ENCODE data around the gene NIT2. TPM values are rescaled to one million over a fixed set of nuclear protein-coding genes. Genes with fewer than 3 reads are reported as not detected.
"Not testable (repeated sequence)": the region's sequence is repeated elsewhere in the genome, so short reads cannot be mapped to it uniquely, and the experiment has no call there.

NIT2 gene, protein sequence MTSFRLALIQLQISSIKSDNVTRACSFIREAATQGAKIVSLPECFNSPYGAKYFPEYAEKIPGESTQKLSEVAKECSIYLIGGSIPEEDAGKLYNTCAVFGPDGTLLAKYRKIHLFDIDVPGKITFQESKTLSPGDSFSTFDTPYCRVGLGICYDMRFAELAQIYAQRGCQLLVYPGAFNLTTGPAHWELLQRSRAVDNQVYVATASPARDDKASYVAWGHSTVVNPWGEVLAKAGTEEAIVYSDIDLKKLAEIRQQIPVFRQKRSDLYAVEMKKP
- 31.6 TPM for polyA plus RNA-seq (2013, experiment 1 of 2; ENCODE audit: insufficient read length)
- 32.3 TPM for polyA plus RNA-seq (2013, experiment 2 of 2; ENCODE audit: insufficient read length)

DNA sequence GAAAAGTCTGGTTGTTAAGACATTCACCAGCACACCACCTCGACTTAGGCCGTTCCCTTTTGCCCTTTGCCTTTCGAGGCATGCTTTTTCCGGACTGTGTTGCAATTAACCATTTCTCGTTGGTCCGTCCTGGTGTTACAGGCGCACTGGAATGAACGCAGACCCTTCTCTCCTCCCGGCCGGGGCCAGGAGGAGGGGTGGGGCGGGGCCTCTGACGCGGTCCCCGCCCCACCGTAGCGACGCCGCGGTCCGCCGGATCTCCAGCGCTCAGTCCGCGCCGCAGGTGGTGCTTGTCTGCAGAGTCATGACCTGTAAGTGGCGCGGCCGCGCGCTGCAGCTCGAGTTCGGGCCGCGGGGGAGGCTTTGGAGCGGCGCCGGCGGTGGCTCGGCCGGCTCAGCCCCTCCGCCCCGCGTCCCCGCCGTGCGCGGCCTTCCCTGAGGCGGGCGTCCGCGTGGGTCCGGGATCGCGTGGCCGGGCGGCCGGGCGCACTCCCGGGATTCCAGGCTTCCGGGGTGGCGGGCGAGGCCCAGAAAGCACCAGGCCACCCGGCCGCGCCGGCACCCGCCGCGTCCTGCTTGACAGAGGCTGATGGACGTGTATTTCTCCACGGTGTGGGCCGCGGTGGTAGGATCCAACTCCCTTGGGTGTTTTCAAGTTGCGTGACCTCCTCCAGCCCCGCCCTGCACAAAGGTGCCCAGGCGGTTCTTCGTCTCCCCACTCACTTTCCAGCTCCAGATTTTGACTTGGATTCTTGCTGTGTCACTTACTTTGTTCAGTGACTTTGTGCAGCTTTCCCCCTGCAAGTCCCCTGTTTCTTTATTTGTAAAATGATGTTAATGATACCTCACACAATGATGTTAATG lies at the start of gene NIT2:
Gene NIT2 (plus strand): TSS at position 270 of the 864 bp plus-strand sequence. CDS start 35 bp downstream, at position 305.
- DNase-seq, result peak; percentile 80

DNA sequence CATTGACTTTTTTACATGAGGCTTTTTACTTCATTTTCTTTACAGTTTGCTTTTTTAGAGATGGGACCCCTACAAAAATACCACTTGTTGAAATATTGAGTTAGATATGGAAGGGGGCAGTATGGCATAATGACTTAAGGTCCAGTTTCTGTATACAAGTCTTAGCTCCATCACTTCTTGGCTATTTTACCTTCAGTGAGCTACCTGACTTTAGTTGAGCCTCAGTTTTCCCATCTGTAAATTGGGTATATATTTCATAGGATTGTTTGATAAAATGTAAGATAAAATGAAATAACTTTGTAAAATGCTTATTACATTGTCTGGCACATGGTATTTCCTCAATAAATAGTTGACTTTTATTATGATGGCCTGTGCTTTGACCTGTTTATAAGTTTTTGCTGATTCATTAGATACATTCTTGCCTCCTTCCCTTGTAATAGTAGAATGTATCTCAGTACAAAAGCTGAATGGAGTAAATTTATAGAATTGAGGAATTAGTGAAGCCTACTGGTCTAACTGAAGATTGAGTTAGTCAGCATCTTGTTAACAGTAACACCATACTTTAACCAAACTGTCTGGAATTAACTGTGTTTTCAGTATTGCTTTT lies 46.2 kb upstream of the NIT2 start:
- no peak for DNase-seq

DNA sequence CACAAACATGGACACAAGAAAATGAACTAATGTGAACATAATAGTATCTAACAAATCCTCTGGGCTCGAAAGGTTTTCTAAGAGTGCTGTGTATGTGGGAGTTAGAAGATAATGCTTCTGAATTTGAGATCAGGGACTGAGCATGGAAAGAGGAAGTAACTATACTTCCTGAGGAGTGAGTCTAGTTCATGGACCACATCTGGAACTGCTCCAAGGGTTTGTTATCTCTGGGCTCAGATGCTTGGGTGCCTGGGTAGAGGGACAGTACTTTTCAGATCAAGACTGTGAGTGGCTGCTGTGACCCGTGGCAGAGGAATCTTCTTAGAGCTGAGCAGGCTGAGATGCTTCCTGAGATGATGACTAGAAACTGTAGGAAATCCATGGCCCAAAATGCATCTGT lies 45.2 kb upstream of the NIT2 start:
- peak; percentile 48 for DNase-seq

DNA sequence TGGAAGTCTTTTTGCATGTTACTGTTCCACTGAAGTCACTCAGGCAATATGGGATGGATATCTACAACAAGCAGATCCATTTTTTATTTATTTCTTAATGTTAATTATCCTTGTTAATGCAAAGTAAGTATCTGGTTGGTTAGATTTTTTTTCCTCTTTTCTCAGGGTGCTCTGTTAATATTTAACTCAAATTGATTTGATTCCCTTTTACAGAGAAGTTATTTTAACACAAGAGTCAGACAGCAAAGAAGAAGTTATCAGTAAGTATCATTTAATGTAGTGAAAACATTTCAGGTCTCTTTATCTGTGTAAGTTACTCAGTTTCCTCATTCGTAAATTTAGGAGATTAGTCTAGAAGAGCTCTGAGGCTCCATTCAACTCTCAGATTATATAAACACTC lies 39.5 kb upstream of the NIT2 start:
- DNase-seq, result no peak

DNA sequence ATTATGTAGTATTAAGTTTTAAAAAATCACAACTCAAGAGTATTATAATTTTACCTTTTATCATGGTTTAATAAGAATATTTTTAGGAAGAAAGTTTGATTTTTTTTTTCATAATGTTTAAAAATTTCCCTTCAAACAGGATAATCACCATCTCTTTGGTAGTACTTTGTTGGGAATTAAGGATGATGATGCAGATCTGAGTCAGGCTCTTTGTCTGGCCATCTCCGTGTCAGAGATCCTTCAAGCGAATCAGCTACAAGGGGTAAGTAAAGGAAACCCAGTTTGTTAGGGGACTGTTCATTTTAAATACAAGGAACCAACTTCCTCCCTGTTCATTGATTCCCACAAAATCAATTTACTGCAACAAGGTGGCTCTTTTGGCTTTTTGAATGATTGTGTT lies 36.8 kb upstream of the NIT2 start:
- DNase-seq, result peak; percentile 44

DNA sequence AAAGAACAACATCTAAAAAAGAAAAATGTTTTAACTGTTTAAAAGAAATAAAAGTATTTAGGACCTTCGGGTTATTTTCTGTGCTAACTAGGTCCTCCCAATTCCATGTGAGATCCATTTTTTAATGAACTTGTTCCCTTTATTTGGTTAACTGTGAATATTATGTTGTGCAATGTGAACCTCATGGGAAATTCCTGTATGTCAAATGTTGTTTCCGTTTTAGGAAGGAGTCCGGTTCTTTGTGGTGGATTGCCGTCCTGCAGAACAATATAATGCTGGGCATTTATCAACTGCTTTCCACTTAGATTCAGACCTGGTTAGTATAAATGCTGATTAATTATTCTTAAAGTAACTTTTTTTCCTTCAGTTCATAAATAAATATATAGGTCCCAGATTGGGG lies 35.5 kb upstream of the NIT2 start:
- no peak for DNase-seq

DNA sequence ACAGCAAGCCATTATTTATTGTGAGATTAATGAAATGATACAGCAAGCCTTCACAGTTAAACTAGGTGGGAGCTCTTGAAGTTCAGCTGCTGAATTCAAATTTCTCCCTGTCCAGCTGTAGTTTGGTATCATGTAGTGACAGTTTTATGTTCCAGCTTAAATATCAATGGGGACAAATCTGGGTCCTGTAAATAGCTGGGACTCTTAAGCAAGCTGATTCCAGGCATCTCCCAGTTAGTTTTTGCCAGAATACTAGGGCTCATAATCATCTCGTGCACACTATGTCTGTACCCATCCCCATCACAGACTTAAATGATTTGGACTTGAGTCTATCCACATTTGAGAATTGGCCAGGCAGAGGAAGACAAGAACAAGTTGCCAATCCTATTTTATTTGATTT lies 27.9 kb upstream of the NIT2 start:
- no peak for DNase-seq

DNA sequence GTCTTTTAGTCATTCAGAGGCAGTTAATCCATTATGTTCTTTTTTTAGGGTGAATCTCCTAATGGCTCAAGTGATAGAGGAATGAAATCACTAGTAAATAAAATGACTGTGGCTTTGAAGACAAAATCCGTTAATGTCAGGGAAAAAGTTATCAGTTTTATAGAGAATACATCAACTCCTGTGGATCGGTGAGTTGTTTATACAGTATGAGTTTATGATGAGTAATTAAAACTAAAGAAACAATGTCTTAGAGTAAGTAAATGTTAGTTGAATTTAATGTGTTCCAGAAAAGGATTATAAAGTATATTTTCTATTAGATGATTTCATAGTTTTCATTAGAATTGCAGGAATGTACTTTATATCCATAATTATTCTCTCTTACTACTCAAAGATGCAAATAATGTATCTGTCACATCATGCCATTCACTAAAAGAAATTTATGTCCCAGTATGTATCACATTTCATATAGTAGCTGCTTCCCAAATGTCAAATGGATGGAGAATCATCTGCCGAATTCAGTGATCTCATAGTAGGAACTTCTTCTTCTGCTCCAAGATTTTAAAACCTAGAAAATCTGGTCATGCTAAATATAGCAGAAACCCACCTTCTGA lies 24.1 kb upstream of the NIT2 start:
- DNase-seq, result no peak

DNA sequence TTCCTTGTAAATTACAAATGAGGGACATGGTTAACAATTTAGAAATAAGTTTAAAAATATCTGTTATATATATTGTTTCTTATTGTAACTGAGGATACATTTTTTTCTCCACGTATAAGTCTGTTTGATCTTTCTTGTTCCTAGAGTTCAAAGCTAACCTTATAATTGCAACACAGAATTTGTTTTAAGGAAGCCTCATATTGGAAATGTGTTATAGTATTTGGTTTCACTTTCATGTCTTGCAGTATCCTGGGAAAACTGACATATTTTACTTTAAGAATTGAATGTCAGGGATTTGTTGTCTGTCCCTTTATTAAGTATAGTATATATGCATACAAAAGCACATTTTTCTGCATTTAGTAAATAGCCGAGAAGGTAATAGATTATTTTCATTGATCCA lies 23.5 kb upstream of the NIT2 start:
- DNase-seq, result no peak

DNA sequence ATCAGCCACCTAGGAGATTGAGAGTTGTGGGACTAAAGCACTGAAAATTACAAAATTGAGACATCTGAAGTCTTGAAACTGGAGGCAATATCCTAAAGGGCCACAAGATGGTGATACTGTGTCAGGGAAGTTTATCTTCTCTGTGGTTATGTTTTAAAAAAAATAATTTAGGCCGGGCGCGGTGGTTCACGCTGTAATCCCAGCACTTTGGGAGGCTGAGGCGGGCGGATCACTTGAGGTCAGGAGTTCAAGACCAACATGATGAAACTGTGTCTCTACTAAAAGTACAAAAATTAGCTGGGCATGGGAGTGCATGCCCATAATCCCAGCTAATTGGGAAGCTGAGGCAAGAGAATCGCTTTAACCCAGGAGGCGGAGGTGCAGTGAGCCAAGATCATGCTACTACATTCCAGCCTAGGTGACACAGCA lies 17.9 kb upstream of the NIT2 start:
- DNase-seq, result peak; percentile 65

DNA sequence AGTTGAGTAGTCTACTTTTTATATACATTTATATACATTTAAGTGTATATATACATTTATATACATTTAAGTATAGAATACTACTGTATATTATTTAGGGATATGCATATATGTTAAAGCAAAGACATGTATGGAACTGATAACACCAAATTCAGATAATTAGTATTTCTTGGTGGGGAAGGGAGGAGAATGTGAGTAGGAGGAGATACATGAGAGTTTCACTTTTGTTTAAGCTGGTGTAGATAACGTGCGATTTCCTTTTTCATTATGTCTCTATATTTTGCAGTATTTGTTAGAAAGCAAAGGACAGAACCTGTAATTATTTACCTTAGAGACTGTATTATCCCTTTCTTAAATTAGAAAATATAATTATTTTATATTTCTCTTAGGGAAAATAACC lies 16.6 kb upstream of the NIT2 start:
- no peak for DNase-seq

DNA sequence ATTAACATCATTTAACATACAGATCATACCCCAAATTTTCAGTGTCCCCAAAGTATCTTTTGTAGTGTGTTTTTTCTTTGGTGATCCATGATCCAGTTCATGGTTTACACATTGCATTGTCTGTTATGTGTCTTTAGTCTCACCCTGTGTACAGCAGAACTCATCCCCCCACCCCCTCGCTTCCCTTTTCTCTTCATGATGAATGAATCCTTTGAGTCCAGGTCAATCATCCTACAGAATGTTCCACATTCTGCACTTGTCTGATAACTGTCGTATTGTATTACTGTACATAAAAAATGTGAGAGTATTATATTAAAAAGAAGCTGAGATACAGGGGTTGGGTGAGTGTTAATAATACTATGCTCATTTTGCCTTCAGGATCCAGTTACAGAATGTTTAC lies 14.6 kb upstream of the NIT2 start:
- no peak for DNase-seq

DNA sequence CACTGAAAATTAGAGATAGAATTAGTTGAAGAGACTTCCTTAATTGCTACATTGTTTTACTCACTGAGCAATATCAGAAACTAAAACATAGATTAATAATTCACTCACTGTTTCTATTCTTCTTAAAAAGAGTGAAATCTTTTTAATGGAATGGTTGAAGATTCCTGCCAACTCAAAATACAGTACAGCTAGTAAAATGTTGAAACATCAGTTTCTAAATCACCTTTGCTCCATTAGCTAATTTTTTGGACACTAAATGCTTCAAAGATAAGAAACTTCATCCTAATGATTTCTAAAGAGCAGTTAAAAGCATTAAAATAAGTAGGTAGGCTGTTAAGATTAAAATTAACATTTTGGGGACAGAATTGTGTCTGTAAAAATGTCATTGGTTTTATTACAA lies 10.5 kb upstream of the NIT2 start:
- no peak for DNase-seq

DNA sequence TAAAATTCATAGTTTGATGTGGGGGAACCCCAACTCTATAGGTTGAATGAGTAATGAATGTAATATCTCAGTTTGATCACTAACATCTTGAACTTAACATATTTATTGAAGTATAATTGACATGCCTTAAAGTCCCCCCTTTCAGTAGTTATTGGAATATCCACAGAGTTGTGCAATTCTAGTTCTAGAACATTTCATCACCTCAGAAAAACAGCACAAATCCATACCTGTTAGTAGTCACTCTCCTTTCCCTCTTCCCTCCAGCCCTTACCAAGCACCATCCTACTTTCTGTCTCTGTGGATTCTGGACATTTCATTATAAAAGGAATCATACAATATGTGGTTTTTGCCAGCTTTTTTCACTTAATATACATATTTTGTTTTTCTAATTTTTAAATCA lies 8.7 kb upstream of the NIT2 start:
- no peak for DNase-seq

DNA sequence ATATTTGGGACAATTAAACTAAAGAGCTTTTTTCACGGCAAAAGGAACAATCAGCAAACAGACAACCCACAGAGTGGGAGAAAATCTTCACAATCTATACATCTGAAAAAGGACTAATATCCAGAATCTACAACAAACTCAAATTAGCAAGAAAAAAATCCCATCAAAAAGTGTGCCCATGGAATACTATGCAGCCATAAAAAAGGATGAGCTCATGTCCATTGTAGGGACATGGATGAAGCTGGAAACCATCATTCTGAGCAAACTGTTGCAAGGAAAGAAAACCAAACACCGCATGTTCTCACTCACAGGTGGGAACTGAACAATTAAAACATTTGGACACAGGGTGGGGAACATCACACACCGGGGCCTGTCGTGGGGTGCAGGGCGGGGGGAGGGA lies 7.2 kb upstream of the NIT2 start:
- not testable (repeated sequence) for DNase-seq

DNA sequence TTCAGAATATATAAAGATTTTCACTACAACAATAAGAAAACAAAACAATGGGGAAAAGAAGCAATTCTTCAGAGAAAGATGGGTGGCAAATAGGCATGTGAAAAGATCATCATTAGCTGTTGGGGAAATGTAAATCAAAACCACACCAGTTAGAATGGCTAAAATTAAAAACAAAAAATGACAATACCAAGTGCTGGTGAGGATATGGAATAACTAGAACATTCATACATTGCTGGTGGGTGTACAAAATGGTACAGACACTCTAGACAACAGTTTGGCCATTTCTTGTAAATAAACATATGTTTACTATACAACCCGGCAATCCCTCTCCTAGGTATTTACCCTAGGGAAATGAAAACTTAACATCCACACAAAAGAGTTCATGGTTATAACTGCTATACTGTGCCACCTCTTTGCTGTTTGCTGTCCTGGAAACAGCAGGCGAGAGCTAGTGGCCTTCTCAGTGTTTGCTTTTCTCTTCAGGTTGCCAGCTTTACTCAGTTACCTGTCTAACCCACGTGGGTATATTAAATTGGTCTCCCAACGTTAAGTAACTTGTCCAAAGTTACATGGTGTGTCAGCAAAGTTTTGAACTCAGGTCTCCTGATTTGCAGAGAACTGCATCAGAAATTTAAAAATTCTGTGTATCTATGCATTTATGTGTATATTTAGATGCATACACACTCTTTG lies 4.6 kb upstream of the NIT2 start:
- no peak for DNase-seq

DNA sequence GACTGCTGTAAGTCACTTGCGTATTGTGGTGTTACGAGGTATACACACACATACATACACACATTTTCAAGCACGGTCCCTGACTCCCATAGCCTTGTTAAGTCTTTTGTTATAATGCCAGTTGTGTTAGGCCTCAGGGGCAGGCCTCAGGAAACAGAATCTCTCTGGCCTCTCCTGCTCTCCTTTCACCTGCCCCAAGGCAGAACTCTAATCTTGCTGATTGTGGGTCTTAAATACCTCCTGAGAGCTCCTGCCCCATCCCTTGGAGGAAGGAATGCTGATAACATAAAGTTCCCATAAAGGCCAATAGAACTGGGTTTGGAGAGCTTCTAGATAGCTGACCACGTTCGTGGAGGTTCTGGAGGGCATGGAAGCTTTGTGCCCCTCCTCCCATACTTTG lies 3.9 kb upstream of the NIT2 start:
- no peak for DNase-seq

DNA sequence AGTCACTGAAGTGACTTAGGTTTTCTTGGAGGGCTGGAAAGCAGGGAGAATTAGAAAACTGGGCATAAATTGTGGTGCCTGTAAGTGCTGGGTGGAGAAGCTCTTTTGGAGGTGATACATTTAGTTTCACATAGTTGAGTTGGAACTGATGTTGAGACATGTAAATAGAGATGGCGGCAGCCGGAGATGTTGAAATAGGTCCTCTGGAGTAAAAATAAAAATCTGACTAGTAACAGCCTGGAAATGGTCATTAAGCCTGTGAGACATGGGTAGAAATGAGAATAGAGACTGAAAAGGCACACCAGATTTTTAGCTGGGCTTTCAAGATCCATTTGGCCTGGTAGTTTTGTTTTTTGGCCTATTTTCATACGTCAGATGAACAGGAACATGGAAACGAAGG lies 2.9 kb upstream of the NIT2 start:
- no peak for DNase-seq

DNA sequence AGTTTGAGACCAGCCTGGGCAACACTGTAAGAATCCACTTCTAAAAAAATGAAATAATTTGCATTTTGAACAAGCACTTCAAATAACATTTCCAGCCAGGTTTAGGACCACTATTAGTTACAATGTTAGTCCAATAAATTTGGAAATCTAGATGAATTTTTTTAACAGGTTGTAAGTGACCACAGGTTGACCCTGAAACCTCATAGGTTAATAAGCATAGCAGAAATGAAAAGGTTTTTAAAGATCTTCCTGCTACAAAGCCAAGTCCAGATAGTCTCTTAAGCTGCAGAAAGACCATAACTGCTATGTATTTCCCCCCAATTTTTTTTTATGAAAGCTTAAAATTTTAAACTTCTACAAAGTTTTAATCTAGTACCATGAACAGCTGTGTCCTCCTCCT lies 1.5 kb upstream of the NIT2 start:
- DNase-seq, result no peak

DNA sequence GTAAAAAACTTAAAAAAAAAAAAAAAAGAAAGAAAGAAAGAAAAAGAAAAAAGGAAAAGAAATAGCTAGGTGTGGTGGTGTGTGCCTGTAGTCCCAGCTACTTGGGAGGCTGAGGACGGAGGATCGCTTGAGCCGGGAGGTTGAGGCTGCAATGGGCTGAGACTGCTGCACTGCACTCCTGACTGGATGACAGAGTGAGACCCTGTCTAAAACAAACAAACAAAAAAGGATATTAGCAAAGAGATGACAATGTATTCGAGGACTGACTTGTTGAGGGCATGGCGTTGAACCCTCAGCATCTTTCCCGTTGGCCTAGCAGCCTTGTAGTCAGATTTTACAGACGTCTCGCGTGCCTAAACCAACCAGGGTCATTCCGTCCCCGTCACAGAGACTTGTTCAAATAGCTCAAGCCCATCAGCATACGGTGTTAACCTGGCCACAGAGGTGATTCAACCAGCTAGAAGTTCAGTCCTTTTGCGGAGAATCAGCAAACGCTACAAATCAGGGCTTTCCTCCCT lies 528 bp upstream of the NIT2 start:
- DNase-seq, result no peak

DNA sequence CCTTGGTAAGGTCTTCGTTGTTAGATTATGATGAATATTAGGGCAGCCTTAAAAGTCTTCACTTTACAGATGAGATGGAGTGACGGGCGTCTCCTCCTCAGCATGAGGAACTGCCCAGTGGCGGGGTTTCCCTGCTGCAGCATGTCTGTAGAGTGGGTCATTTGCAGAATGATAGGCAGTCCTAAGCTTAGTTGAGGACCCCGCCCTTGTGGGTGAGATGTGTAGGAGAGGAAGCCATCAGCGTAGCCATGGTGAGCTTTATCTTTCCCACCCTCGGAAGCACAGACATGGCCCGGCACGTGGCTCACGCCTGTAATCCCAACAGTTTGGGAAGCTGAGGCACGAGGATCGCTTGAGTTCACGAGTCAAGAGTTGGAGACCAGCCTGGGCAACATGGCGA lies 877 bp downstream of the NIT2 start:
- DNase-seq, result peak; percentile 15

DNA sequence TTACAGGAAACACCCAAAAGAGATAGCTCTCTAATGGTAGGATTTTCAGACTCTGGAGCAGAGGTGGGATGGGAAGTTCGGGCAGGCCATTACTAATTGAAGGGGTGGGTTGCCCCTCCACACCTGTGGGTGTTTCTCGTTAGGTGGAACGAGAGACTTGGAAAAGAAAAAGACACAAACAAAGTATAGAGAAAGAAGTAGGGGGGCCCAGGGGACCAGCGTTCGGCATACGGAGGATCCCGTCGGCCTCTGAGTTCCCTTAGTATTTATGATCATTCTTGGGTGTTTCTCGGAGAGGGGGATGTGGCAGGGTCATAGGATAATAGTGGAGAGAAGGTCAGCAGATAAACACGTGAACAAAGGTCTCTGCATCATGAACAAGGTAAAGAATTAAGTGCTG lies 1.7 kb downstream of the NIT2 start:
- not testable (repeated sequence) for DNase-seq
